ENCODE data around the gene NEBL.
"Not testable (repeated sequence)": the region's sequence is repeated elsewhere in the genome, so short reads cannot be mapped to it uniquely, and the experiment has no call there.

NEBL gene, protein sequence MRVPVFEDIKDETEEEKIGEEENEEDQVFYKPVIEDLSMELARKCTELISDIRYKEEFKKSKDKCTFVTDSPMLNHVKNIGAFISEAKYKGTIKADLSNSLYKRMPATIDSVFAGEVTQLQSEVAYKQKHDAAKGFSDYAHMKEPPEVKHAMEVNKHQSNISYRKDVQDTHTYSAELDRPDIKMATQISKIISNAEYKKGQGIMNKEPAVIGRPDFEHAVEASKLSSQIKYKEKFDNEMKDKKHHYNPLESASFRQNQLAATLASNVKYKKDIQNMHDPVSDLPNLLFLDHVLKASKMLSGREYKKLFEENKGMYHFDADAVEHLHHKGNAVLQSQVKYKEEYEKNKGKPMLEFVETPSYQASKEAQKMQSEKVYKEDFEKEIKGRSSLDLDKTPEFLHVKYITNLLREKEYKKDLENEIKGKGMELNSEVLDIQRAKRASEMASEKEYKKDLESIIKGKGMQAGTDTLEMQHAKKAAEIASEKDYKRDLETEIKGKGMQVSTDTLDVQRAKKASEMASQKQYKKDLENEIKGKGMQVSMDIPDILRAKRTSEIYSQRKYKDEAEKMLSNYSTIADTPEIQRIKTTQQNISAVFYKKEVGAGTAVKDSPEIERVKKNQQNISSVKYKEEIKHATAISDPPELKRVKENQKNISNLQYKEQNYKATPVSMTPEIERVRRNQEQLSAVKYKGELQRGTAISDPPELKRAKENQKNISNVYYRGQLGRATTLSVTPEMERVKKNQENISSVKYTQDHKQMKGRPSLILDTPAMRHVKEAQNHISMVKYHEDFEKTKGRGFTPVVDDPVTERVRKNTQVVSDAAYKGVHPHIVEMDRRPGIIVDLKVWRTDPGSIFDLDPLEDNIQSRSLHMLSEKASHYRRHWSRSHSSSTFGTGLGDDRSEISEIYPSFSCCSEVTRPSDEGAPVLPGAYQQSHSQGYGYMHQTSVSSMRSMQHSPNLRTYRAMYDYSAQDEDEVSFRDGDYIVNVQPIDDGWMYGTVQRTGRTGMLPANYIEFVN

GRCh38 chr10:20897146-20897825 lies at the start of gene NEBL:
TSS of gene NEBL (minus strand) at chr10:20897311. CDS start at chr10:20897205, 106 bp downstream.
- no peak for DNase-seq
- intact Hi-C loops (cut with DNase I): no loop called here

DNA sequence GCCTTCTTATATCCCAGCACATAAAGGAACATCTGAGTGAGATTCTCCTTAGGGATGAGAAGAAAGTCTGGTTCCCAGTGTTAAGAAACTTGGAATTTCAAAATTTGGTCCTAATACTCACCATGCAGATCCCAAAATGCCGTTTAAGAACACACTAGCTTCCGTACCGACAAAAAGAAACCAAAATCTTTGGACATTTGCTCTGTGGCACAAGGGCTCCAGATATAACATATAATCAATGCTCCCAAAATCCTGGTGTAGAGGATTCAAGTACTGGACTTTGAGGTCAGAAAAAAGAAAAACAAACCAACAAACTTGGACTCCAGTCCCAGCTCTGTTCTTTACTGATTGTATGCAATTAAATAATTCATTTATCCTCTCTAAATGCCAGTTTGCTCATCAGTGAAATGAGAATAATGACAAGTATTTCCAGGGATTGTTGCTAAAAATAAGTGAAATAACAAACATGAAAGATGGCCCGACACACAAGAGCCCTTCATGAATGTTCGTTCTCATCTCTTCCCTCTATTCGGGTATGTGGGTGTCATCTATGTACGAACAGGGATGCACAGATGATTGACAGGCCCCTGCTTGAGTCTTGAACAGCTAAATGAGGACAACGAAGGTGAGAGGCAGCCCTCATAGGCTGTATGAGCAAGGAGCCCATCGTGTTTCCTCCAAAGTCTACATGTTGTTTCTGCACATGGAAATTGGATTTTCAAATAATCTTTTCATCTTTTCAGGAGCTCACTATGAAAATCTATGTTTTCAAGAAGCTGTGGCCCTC lies 48.6 kb upstream of the NEBL start:
- no peak for DNase-seq
- intact Hi-C loops (cut with DNase I): no loop called here

DNA sequence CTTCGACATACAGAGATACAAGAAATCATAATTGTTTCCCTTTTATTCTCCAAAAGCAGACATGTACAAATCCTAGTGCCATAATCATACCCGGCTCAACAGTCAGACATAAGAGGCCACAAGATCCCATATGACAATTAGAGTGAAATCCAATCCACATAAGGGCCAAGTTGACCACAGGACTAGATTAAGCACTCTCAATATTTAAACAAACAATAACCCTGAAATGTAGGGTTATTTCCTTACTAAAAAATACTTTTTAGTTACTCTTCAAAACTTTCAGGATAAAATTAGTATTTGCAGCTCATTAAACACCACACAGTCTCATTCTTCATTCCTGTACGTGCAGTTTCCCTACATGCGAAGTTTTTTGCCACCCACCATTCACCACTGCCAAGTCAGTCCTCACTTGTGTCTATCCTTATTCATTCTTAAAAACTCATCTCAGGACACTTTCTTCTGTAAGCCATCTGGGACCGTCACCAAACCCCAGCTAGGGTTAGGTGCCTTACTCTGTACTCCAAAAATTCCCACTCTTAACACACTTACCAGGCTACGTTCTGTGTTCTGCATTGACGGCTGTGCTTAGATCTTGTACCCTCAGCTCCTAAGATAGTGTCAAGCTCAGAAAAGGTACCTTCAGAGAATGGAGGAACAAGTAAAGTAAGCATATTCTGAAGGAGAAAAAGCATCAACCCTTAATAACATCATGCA lies 47.8 kb upstream of the NEBL start:
- intact Hi-C loops (cut with DNase I): no loop called here

DNA sequence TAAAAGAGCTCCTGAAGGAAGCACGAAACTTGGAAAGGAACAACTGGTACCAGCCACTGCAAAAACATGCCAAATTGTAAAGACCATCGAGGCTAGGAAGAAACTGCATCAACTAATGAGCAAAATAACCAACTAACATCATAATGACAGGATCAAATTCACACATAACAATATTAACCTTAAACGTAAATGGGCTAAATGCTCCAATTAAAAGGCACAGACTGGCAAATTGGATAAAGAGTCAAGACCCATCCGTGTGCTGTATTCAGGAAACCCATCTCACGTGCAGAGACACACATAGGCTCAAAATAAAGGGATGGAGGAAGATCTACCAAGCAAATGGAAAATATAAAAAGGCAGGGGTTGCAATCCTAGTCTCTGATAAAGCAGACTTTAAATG lies 42.3 kb upstream of the NEBL start:
- DNase-seq; intact Hi-C loops (cut with DNase I): not testable (repeated sequence)

More for the DNA sequence above, 47.8 kb upstream of the NEBL start:
- no peak for DNase-seq

DNA sequence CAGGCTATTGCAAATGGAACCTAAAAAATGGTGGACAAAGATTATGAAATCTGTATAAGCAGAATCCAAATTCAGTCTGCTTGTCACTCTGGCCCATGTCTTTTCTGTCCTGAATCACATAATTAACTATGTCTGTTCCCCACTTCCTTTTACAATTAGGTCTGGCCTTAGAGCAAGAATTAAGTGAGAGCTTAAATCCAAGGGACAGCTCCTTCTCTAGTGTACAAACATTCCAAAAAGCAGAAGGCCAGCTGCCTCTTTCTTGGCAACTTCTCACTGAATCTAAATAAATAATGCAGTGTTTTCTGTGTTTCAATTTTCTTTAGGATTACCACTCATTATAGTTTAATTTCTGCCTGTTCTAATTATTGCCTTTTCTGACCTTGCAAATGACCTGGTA lies 39.3 kb upstream of the NEBL start:
- intact Hi-C loops (cut with DNase I): no loop called here

GRCh38 chr10:20935931-20936330 lies 38.8 kb upstream of the NEBL start:
- no peak for DNase-seq
- intact Hi-C loops (cut with DNase I): no loop called here

More for the DNA sequence above, 39.3 kb upstream of the NEBL start:
- DNase-seq: no peak

DNA sequence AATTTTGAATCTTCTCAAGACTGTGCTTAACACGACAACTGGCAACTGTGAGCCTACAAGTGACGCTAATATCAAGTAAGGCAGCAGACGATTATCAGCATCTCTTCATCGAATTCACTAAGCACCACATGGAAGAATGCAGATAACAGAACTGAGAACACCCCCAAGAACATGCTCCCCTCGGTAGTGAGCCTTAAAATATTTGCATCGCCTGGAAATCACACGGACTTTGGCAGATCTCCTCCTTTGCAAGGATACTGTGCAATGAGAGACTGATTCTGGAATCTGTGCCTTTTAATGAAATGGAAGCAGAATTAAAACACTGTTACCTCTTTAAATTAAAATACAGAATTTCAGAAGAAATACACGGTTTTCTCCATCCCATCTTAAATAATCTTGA lies 38.2 kb upstream of the NEBL start:
- DNase-seq: no peak
- intact Hi-C loops (cut with DNase I): no loop called here

GRCh38 chr10:20933705-20934104 lies 36.6 kb upstream of the NEBL start:
- intact Hi-C loops (cut with DNase I): no loop called here
- no peak for DNase-seq

DNA sequence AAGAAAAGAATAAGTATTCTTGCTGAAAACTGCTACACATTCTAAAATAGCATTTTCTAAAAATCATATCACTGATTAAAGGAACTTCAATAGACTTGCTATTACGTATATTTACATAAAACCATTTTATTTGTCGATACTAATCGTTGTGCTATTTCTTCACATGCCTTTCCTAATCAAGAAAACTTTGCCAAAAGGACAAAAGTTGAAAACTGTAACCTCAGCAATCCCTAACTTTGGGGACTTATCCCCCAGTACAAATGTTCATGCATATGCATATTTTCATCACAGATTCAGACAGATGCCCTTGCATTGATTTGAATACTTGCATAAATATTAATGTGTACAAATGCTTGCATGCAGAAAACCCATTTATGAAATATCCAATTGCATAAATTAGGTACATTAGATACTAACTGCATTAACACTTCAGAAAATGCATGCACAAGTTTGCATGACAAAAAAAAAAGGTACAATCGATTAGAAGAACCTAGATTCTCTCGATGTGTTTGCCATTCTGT lies 35.6 kb upstream of the NEBL start:
- intact Hi-C loops (cut with DNase I): no loop called here
- no peak for DNase-seq

- DNase-seq: no peak
Observed at GRCh38 chr10:20931156-20931795, 34.2 kb upstream of the NEBL start.

GRCh38 chr10:20927456-20927855 lies 30.3 kb upstream of the NEBL start:
- intact Hi-C loops (cut with DNase I): no loop called here
- no peak for DNase-seq

More at GRCh38 chr10:20931156-20931795, 34.2 kb upstream of the NEBL start:
- intact Hi-C loops (cut with DNase I): no loop called here

GRCh38 chr10:20922451-20922850 lies 25.3 kb upstream of the NEBL start:
- intact Hi-C loops (cut with DNase I): no loop called here
- no peak for DNase-seq

- intact Hi-C loops (cut with DNase I): no loop called here
Observed at GRCh38 chr10:20922033-20922432, 24.9 kb upstream of the NEBL start.

GRCh38 chr10:20920061-20920460 lies 22.9 kb upstream of the NEBL start:
- intact Hi-C loops (cut with DNase I): no loop called here
- no peak for DNase-seq

More at GRCh38 chr10:20922033-20922432, 24.9 kb upstream of the NEBL start:
- DNase-seq: no peak

GRCh38 chr10:20919481-20919880 lies 22.4 kb upstream of the NEBL start:
- DNase-seq: no peak
- intact Hi-C loops (cut with DNase I): no loop called here

DNA sequence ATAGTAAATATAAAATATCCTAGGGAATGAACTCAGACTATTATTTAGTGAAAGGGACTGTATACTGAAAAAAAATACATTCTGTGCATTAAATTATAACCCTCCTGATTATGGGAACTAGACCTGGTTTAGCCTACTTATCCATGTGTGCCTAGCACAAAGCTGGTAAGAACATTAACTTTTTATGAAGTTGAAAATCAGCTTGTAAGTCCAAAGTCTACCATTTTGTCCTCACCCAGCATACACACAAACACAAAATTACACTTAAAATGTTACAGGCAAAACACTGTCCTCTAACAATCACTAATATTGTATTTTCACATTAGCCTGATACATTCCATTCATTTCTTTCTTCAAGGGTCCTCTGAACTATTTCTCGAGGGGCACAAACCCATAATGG lies 19.9 kb upstream of the NEBL start:
- intact Hi-C loops (cut with DNase I): no loop called here
- DNase-seq: no peak

DNA sequence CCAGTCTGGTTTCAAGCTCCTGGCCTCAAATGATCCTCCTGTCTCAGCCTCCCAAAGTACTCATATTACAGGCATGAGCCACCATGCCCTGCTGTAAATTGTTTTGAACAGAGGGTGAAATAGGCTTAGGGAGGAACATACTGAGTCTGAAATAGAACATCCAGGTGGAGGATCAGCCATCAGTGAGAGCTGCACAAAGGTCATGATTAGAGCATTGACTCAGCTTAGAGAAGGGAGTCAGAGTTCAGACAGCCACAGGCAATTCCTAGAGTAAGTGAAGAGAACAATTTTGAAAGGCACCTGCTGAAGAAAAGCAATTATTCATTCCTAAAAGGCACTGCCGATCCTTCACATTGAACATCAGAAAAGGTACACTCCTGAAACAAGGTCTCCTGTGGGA lies 15.9 kb upstream of the NEBL start:
- intact Hi-C loops (cut with DNase I): no loop called here
- no peak for DNase-seq

- DNase-seq: no peak
- intact Hi-C loops (cut with DNase I): no loop called here
Observed at GRCh38 chr10:20911626-20912025, 14.5 kb upstream of the NEBL start.

DNA sequence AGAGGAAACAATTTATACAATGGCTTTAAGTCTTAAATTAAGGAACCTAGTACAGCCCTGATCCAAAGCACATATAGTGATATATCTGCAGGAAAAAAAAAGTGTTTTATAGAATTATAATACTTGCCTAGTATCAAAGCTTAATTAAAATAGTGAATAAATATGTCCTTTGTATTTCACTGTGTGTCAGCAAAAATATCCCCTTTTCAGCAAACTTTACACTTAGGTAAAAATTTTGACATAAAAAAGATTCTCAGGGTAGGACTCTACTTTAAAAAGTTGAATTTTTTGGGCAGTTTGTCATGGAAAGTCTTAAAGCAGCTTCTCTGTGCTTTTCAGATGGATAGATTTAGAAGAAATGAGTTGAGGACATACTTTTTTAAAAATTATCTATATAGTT lies 12.7 kb upstream of the NEBL start:
- intact Hi-C loops (cut with DNase I): no loop called here
- DNase-seq: no peak

Measured in posterior cingulate gyrus (tissue), 11 donors.